GM21526 (cell line): Measurements from ENCODE around the gene RASGRP3.

Experiments
- ATAC-seq: cut with Tn5 transposase; IDR thresholded peaks from one replicate; pipeline ENCODE4 v1.9.1; 2021; ENCODE audit warnings: moderate library complexity; ENCODE audit not compliant: unreplicated experiment, low FRiP score

RASGRP3 gene

GRCh38 chr2:33573657-33574056 lies 97.2 kb downstream of the RASGRP3 start:
- ATAC-seq, result no peak

- no peak for ATAC-seq
These were observed 100.6 kb downstream of the RASGRP3 start for GRCh38 chr2:33577084-33577483.

GRCh38 chr2:33577668-33578067 lies 101.2 kb downstream of the RASGRP3 start:
- no peak for ATAC-seq

- ATAC-seq, result no peak
These were observed 102.8 kb downstream of the RASGRP3 start for GRCh38 chr2:33579227-33579626.

- no peak for ATAC-seq
These were observed 105.4 kb downstream of the RASGRP3 start for GRCh38 chr2:33581872-33582271.

- ATAC-seq, result peak; percentile 53
These were observed 106.9 kb downstream of the RASGRP3 start for GRCh38 chr2:33583194-33583938.

GRCh38 chr2:33586766-33587165 lies 110.3 kb downstream of the RASGRP3 start:
- no peak for ATAC-seq

- ATAC-seq, result no peak
These were observed 111.8 kb downstream of the RASGRP3 start for GRCh38 chr2:33588232-33588631.

GRCh38 chr2:33589444-33589843 lies 113.0 kb downstream of the RASGRP3 start:
- ATAC-seq, result no peak

GRCh38 chr2:33595385-33595784 lies 118.9 kb downstream of the RASGRP3 start:
- ATAC-seq, result no peak

GRCh38 chr2:33597026-33597425 lies 120.6 kb downstream of the RASGRP3 start:
- no peak for ATAC-seq

- ATAC-seq, result peak; percentile 52
These were observed 122.2 kb downstream of the RASGRP3 start for GRCh38 chr2:33598561-33599174.

GRCh38 chr2:33599175-33599942 lies 122.9 kb downstream of the RASGRP3 start, which contains the start of gene FAM98A:
TSS of gene FAM98A (minus strand) at chr2:33599299. CDS start at chr2:33599221, 78 bp downstream.
- peak; percentile 93 for ATAC-seq

- no peak for ATAC-seq
These were observed 123.4 kb downstream of the RASGRP3 start for GRCh38 chr2:33599943-33600192.

- no peak for ATAC-seq
These were observed 125.9 kb downstream of the RASGRP3 start for GRCh38 chr2:33602201-33602830.

- ATAC-seq, result no peak
These were observed 127.0 kb downstream of the RASGRP3 start for GRCh38 chr2:33603416-33603815.

GRCh38 chr2:33605056-33605455 lies 128.6 kb downstream of the RASGRP3 start:
- ATAC-seq, result no peak

GRCh38 chr2:33606100-33606499 lies 129.7 kb downstream of the RASGRP3 start:
- ATAC-seq, result no peak

GRCh38 chr2:33606622-33607021 lies 130.2 kb downstream of the RASGRP3 start:
- no peak for ATAC-seq

GRCh38 chr2:33607251-33607721 lies 130.8 kb downstream of the RASGRP3 start:
- ATAC-seq, result no peak

- no peak for ATAC-seq
These were observed 131.5 kb downstream of the RASGRP3 start for GRCh38 chr2:33607905-33608304.
